Measurements from ENCODE around the gene CDC45. TPM values are rescaled to one million over a fixed set of nuclear protein-coding genes. Genes with fewer than 3 reads are reported as not detected.

CDC45 gene
- total and polyA plus RNA-seq, 2 of the 13 experiments (the other 11 are each of a cell fraction or from before 2014, with no cell fraction given): 14.4 to 36.3 TPM

DNA sequence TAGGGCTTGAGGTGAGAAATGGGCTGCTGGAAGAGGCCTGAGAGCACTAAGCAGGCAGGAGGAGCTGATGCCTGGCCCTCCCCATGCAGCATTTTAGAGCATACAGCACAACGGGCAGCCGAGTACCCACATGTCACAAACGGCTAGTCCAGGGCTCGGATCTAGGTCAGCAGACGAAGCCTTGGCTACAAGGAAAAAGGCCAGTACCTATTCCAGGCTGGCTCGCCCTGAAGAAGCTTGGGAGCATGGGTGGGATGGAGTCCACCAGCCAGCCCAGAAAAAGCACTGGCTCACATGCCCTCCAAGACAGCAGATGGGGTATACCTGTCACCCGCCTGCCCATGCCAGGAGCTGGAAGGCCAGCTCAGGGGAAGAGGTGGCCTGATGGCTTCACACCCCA, 10.3 kb upstream of the CDC45 start (continued):
- no peak for TF ChIP-seq NRL (CRISPR knock-in tag; IDR thresholded peaks at IDR 0.05; ENCODE audit: borderline replicate concordance)
- TF ChIP-seq PAX8 (CRISPR knock-in tag; IDR thresholded peaks at IDR 0.05; ENCODE audit: borderline replicate concordance): no peak
- TF ChIP-seq, protein P1, sequence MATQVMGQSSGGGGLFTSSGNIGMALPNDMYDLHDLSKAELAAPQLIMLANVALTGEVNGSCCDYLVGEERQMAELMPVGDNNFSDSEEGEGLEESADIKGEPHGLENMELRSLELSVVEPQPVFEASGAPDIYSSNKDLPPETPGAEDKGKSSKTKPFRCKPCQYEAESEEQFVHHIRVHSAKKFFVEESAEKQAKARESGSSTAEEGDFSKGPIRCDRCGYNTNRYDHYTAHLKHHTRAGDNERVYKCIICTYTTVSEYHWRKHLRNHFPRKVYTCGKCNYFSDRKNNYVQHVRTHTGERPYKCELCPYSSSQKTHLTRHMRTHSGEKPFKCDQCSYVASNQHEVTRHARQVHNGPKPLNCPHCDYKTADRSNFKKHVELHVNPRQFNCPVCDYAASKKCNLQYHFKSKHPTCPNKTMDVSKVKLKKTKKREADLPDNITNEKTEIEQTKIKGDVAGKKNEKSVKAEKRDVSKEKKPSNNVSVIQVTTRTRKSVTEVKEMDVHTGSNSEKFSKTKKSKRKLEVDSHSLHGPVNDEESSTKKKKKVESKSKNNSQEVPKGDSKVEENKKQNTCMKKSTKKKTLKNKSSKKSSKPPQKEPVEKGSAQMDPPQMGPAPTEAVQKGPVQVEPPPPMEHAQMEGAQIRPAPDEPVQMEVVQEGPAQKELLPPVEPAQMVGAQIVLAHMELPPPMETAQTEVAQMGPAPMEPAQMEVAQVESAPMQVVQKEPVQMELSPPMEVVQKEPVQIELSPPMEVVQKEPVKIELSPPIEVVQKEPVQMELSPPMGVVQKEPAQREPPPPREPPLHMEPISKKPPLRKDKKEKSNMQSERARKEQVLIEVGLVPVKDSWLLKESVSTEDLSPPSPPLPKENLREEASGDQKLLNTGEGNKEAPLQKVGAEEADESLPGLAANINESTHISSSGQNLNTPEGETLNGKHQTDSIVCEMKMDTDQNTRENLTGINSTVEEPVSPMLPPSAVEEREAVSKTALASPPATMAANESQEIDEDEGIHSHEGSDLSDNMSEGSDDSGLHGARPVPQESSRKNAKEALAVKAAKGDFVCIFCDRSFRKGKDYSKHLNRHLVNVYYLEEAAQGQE (IDR thresholded peaks at IDR 0.05; ENCODE audit: borderline replicate concordance in 1 of 2, low read depth in 1 of 2, low read length in 2 of 2): no peak
- no peak for TF ChIP-seq CENPT (CRISPR knock-in tag; IDR thresholded peaks at IDR 0.05; ENCODE audit: low read depth)

DNA sequence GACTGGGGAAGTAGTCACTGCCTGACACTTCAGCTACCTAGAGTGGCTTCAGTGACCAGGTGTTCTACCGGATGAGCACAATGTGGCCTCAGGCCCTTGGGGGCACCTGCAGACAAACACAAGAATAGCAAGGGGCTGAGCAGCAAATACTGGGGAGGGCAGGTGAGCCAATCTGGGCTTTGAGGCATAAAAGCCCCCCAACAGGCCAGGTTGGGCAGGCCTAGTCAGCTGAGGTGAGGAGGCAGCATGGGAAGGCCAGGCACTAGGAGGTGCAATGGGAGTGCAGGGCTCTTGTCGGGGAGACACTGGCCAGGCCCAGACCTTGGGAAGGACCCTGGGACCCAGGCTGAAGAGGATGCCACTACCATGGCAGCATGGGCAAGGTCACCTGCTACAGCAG, 9.7 kb upstream of the CDC45 start:
- no peak for FAIRE-seq
- WGBS (ENCODE audit: low lambda C conversion rate): 93% methylated on average over 2 of the region's 2 CpGs
- CTCF ChIA-PET (ENCODE audit: low intra/inter-chr PET ratio, low total read pairs): no interaction called here

More for the DNA sequence above, 9.7 kb upstream of the CDC45 start:
- Histone ChIP-seq H3K9me3 (ENCODE audit: low read length) (no peaks in the 10 kb centered on the region), H3K27me3 (ENCODE audit: control insufficient read depth in 1 of 2, insufficient read depth in 2 of 2, low read length in 2 of 2) (no peaks in the 10 kb centered on the region), H3K27ac (ENCODE audit: extremely low read length, insufficient read depth, low read length) (no peak overlapping the region), H3K36me3 (replicated peaks in 1 of 2; ENCODE audit: control insufficient read depth in 1 of 2, insufficient read depth in 2 of 2, low read length in 2 of 2) (peaks cover 33 to 94% of the 10 kb centered on the region in 2 experiments), H3K4me3 (replicated peaks in 1 of 3; ENCODE audit: insufficient read depth in 1 of 3, low read depth in 2 of 3, low read length in 3 of 3) (no peak overlapping the region), H2AFZ (ENCODE audit: low read length) (no peak overlapping the region), H3K4me2 (ENCODE audit: low read depth, low read length) (no peak overlapping the region), H3K9ac (ENCODE audit: insufficient read depth, low read depth, low read length) (no peak overlapping the region), H3K4me1 (ENCODE audit: insufficient read depth, low read length) (no peaks in the 10 kb centered on the region), H3K79me2 (ENCODE audit: insufficient read depth, low read length) (peaks cover 8% of the 10 kb centered on the region), H4K20me1 (ENCODE audit: insufficient read depth, low read length) (no peaks in the 10 kb centered on the region)
- POLR2A ChIA-PET: no interaction called here
- DNase-seq (ENCODE audit: low spot score) (no peak), ATAC-seq (no peak)
- TF ChIP-seq KMT2B (CRISPR knock-in tag; IDR thresholded peaks at IDR 0.05) (no peak), ZEB1 (IDR thresholded peaks at IDR 0.05; ENCODE audit: insufficient replicate concordance, low read depth) (no peak)
- TF ChIP-seq, protein P2, sequence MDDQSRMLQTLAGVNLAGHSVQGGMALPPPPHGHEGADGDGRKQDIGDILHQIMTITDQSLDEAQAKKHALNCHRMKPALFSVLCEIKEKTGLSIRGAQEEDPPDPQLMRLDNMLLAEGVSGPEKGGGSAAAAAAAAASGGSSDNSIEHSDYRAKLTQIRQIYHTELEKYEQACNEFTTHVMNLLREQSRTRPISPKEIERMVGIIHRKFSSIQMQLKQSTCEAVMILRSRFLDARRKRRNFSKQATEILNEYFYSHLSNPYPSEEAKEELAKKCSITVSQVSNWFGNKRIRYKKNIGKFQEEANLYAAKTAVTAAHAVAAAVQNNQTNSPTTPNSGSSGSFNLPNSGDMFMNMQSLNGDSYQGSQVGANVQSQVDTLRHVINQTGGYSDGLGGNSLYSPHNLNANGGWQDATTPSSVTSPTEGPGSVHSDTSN (CRISPR knock-in tag; IDR thresholded peaks at IDR 0.05; ENCODE audit: borderline replicate concordance): no peak
- BruUV-seq (replicated peaks): no TSS peak
- intact Hi-C loops (cut with micrococcal nuclease; ENCODE audit: unreplicated experiment): loop anchor here (10.0 kb wide), 2 partner anchors 165 kb away; no protein-coding TSS in a partner anchor
- in situ Hi-C loops (cut with HindIII; ENCODE audit: extremely low pct_ligation_motif_present, low pct_unique_long_range_greater_than_20kb): loop anchor here (10.0 kb wide), 1 partner anchor 175 kb away; the partner anchor contains the start of gene CLTCL1

Measured in HepG2 (cell line).